T-helper 2 cell treated with Interferon-gamma antibody and Interleukin-4, amounts not matched to agents 100 ng/mL and 5 ng/mL, for 36 hours (primary cell): Measurements from ENCODE around the gene AGO1. TPM values are rescaled to one million over a fixed set of nuclear protein-coding genes. Genes with fewer than 3 reads are reported as not detected.
"Not testable (repeated sequence)": the region's sequence is repeated elsewhere in the genome, so short reads cannot be mapped to it uniquely, and the experiment has no call there.

Experiments used
- intact Hi-C: fragments of 100-400 bp; cut with micrococcal nuclease; formaldehyde crosslinking; loops from one replicate; pipeline ENCODE4 v1.15.1; 2023
- total RNA-seq: library from RNA; stranded (reverse); gene quantifications from 2 replicates; pipeline ENCODE4 v1.2.3, GENCODE V29; 2022

Gene AGO1
- total RNA-seq, 1 donor from 2014 or later: 23.2 TPM

GRCh38 chr1:35915693-35916092 is 32.7 kb downstream of the AGO1 start:
- intact Hi-C loops: no loop called here

- intact Hi-C loops: no loop called here
Measured at GRCh38 chr1:35923791-35924221, 40.8 kb downstream of the AGO1 start.

GRCh38 chr1:35924838-35925237 is 41.8 kb downstream of the AGO1 start:
- intact Hi-C loops: no loop called here

DNA sequence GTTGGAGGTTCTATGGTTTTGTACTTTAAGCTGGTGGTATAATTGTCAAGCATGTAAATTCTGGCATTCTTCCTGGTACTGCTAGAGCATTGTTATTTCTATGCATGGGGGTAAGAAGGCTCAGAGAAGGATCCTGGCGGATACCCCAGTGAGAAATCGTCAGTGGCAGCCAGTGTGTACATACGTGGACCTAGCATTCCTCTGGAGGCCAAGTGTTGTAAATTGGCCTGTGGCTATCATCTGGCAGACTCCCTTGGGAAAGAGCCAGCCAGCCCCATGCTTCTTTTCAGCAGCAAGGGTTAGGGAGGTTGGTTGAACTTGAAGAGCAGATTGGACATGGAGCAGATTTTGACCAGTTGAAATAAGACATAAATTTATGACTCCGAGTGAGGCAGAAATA is 42.7 kb downstream of the AGO1 start:
- intact Hi-C loops: no loop called here

DNA sequence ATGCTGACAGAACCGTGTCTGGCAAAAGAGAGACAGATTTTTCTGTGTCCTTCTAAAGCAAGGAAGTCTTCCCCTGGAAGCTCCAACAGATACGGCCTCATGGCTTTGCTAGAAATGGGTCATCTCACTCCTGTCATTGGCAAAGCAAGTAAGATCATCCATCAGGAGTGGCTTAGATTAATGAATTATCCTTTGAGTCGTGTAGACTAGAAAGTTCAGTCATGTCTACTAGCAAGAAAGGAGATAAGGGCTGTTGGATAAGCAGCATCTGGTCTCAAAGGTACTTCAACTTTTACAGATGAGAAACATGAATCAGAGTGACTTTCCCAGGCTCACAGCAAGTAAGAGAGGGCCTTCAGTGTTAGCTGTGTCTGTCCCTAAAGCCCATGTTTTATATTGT is 44.5 kb downstream of the AGO1 start:
- intact Hi-C loops: no loop called here

GRCh38 chr1:35929730-35930592 is 47.0 kb downstream of the AGO1 start:
- intact Hi-C loops: loop anchor here (2.0 to 10.0 kb wide), 2 partner anchors 47 to 295 kb away; partner anchors contain the start of genes AGO1 and THRAP3

DNA sequence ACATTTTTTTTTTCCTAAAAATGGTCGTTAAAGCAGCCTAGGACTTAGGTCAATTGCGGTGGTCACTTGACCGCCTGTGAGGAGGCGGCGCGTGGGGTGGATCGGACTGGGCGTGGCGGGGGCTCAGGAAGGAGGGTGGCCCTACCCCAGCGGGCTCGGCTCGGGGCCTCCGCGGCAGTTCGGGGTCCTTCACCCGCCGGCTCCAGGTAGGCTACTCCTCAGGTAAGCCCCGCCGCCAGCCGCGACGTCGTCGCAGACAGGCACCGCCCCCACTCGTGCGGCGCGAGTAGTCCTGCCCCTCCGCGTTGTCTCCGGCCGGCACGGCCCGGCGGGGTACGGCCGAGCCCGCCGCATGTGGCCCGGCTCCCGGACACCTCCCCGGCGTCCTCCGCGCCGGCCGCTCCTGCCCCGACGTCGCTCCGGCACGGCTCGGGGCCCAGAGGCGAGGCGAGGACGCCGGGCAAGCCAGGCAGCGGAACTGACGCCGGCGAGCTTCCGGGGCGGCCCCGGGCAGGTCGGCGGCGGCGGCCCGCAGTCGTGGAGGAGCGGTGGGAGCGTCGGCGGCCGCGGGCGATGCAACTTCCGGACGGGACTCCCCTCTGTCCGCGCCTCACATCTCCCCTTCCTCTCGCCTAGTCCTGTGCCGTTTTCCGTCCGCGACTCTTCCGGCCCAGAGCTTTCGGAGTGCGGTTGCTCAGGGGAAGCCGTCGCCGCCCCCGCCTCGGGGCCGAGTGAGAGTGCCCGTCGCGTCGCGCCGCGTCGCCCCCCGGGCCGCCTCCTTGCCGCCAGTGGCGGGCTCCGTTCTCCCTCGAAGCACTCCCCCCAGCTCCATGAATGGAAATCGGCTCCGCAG is 47.8 kb downstream of the AGO1 start, which contains the start of gene AGO3:
Gene AGO3 (plus strand): TSS at position 513 of the 853 bp plus-strand sequence. CDS start 322 bp downstream, at position 835.
- intact Hi-C loops: loop anchor here (1.0 to 10.0 kb wide), 6 partner anchors 11 to 294 kb away; partner anchors contain the start of genes AGO1, CLSPN, THRAP3 and TRAPPC3

- intact Hi-C loops: loop anchor here (1.0 to 10.0 kb wide), 6 partner anchors 11 to 293 kb away; partner anchors contain the start of genes AGO1, CLSPN, THRAP3 and TRAPPC3
Measured at GRCh38 chr1:35931446-35932157, 48.6 kb downstream of the AGO1 start.

- intact Hi-C loops: loop anchor here (10.0 kb wide), 1 partner anchor 293 kb away; the partner anchor contains the start of gene THRAP3
Measured at GRCh38 chr1:35932158-35932636, 49.2 kb downstream of the AGO1 start.

DNA sequence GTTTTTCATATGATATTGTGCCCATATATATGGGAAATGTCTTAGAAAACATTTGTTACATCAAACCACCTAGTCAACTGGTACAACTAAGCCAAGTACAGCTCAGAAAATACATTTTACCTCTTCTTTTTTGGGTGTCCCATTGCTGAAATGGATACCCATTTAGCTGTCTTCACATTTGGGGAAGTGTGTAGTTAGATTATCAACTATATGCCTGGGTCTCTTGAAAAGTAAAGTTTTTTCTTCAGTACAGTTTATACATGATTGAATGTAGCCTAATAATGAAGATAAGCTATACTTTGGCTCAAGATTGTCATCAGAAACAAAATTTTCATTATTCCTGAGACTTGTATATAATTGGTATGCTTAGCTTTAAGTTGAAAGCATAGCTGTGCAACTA is 49.9 kb downstream of the AGO1 start:
- intact Hi-C loops: loop anchor here (10.0 kb wide), 1 partner anchor 292 kb away; the partner anchor contains the start of gene THRAP3

DNA sequence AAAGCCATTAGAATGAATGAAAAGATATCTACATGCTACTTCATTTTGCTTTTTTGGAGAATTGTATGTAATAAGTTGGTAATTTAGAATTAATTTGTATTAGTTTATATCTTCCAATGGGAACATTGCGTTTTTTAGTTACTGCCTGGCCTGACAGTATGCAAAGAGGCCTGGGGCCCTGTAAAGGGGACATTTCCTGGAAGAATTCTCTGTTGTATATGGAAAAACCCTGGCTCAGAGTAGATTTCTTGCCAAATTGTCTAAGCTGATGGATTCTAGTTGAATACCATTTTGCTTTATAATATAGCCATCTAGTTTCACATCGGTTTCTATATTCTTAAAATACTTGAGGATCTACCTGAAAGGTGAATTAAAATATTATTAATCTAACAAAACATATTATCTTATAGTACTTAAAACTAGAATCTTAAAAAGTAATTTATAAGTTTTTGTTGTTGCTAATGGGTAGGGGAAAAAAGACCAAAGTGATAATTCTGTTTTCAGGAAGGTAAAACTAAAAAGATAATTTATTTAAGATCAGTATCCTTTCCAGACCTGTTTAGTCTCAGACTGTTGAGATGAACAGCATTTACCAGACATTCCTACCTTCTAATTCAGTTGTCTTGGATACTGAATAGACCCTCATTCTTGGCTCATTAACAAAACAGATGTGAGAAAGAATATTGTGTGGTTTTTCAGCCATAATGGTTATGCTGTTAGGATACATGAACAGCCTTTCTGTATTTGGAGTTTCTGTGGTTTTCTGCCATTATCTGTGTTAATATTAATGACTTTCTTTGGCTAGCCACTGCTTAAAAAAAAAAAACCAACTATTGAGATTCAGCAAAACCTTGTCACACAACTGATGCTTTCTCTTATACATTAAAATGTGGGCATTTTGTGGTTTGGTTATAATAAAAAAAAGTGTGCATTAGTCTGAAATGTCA is 52.7 kb downstream of the AGO1 start:
- intact Hi-C loops: loop anchor here (10.0 kb wide), 1 partner anchor 289 kb away; the partner anchor contains the start of gene THRAP3

- intact Hi-C loops: loop anchor here (10.0 kb wide), 1 partner anchor 288 kb away; the partner anchor contains the start of gene THRAP3
Measured at GRCh38 chr1:35936838-35937237, 53.8 kb downstream of the AGO1 start.

DNA sequence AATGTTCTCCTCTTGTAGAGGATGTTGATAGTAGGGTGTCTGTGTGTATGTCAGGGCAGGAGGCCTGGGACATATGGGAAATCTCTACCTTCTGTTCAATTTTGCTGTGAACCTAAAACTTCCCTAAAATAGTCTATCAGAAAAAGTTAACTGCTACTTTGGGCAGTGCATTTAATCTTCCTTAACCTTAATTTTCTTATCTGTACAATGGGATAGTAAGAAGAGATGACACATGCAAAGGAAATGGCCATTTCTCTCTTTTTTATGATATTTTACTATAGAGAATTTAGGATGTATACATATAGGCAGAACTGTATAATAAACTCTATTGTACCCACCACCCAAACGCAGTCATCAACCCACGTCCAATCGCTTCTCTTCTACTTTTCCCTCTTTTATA is 56.5 kb downstream of the AGO1 start:
- intact Hi-C loops: loop anchor here (10.0 kb wide), 1 partner anchor 285 kb away; the partner anchor contains the start of gene THRAP3

GRCh38 chr1:35945327-35945726 is 62.3 kb downstream of the AGO1 start:
- intact Hi-C loops: no loop called here

GRCh38 chr1:35947547-35947946 is 64.5 kb downstream of the AGO1 start:
- intact Hi-C loops: no loop called here

- intact Hi-C loops: no loop called here
Measured at GRCh38 chr1:35958558-35958957, 75.5 kb downstream of the AGO1 start.

DNA sequence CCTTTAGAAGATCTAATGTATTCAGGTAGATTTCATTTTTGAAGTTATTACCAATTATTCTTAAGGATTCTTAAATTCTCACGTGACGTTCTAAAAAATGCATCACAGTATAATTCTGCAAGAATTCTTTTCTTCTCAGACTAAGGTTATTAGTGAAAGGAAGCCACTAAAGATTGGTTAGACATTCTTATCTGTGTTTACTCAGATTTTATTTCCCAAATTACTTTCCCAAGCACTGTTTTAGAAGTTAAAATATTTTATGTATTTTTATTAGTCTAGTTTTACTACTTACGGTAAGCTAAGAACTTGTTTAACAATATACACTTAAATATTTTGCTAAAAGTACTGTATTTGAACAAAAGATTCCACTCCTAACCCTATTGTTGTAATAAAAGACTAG is 76.3 kb downstream of the AGO1 start:
- intact Hi-C loops: no loop called here

DNA sequence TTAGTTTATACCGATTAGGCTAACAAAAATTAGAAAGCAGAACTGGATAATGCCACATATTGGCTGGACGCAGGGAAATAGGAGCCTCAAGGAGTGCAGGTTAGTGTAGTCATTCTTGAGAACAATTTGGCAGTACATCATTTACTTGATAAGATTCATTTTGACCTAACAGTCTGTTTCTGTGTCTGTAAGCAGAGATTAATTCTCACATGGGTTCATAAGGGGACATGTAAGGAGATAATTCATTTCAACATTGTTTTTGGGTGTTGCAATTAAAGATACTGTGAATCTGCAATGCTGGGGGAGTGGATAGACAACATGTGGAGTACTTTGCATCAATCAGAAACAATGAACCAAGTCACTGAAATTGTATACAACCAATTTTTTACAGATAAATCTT is 79.9 kb downstream of the AGO1 start:
- intact Hi-C loops: no loop called here

GRCh38 chr1:35964277-35964676 is 81.3 kb downstream of the AGO1 start:
- intact Hi-C loops: not testable (repeated sequence)
